HUDEP-2 (cell line): ENCODE data around the gene KCNQ1.
"Not testable (repeated sequence)": the region's sequence is repeated elsewhere in the genome, so short reads cannot be mapped to it uniquely, and the experiment has no call there.

ENCODE experiments used
- DNase-seq, 76 experiments: peaks; one replicate each; lab custom pipeline; 2025; ENCODE audit not compliant: unreplicated experiment in 76 of 76; lab: John Stamatoyannopoulos, UW

Gene KCNQ1

DNA sequence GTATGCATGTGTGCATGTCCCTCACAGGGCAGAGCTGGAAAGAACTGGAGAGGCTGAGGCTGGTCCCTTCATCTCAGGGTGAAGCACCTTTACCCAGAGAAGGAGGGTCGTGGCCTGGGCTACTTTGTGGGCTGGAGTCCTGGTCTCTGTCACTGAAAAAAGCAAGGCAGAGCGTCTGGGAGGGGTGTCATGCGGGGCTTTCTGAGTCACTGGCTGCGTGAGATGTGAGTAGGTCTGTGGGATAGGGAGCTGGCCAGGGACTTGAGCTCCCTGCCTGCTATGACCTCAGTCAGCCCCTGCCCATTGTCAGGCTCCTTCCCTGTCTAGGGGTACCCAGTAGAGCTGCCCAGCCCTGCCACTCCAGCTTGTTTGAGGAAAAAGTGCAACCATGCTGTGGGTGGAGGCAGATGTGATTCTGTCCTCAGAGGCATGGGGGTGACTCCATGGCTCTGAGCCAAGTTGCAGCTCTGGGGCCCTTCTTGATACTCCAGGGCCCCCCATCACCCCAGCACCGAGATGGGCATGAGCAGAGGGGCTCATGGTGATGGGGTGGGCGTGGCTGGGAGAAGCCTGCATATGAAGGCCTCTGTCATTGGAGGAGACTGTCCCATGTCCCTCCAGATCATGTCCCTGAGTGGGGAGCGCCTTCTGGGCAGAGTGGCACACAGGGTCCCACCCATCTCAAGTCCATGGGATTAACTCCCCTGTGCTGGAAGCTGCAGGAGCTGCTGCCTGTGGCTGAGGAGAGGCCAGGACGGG, 27.8 kb downstream of the KCNQ1 start:
- DNase-seq, result no peak

DNA sequence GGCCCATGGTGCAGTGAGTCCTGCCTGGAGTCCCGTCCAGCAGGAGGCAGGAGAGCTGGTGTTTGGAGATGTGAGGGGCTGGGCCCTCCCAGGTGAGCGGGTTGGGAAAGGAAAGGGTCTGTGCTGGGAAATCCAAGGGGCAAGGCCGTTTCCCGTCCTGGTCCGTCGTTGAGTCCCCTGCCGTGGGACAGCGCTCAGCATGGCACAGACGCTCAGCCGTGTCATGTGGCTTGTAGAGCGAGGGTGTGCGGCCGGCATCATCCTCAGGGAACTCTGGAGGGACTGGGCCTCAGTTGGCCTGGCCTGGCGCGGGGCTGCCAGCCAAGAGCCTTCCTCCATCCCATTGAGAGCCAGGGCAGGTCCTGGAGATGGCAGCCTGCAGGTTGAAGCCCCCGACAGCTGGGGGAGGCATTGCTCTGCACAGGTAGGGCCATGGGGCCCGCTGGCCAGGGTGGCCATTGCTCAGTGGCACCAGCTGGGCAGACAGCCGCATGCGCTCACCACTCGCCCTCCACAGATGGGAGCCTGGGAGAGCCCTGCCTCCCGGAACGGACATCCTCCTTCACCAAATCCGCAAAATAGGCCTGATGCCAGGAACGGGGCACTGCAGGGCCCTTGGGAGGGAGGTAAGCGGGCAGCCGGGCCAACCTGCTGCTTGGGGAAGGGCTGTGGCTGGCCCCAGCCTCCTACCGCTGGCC, 28.7 kb downstream of the KCNQ1 start:
- no peak for DNase-seq

DNA sequence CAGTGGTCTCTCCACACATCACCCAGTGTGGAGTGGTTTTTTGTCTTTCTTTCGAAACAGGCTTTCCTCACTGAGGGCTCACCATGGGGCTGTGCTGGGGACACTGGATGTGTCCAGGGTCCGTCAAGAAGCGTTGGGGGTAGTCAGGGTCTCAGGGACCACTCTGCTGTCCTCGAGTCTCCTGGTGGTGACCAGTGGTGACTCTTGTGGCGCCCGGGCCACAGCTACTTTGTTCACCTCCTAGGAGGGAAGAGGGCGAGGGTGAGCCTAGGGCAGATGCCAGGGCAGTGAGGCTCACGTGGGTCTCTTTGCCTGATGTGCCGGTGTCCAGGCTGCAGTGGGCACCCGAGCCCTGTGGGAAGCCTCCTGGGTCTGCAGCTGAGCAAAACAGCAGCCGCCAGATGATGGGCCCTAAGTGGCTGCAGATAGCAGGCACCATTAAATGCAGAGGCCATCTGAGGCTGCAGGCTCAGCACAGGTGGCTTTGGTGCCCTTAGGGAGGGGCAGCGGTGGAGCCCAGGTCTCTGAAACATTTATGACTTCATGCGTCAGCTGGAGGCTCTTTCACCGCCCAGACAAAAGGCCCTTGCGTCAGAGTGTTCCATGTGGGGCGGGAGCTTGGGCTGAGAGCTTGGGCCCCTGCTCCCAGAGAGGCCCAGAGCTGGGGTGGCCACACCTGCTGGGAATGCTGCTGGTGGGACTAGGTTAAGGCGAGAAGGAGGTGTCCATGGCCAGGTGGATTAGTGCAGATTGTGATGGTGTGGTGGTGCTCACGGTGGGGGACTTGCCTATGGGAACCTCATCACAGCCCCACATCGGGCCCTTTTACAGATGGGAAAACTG, 29.5 kb downstream of the KCNQ1 start:
- no peak for DNase-seq

DNA sequence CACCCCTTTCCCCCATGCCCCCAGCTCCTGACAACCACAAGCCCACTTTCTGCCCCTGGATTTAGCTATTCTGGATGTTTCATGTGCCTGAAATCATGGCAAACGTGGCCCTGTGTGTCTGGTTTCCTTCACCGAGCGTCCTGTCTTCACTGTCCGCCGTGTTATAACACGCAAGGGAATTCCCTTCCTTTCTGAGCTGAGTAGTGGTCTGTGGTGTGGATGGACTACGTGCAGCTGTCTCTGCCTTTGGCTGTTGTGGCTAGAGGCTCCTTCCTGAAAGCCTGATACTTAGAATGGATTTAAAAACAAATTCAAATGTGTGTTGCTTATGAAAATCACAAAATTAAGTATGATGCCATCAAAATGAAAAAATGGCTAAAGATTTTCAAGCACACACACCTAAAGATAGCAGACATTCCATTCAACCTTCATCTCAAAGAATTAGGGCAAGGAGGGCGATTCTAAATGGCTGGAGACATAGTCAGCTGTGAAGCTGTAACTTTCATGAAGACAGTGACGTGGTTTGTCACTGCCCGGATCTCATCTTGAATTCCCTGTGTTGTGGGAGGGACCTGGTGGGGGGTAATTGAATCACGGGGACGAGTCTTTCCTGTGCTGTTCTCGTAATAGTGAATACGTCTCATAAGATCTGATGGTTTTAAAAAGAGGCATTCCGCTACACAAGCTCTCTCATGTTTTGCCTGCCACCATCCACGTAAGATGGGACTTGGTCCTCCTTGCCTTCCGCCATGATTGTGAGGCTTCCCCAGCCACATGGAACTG, 30.5 kb downstream of the KCNQ1 start:
- no peak for DNase-seq

DNA sequence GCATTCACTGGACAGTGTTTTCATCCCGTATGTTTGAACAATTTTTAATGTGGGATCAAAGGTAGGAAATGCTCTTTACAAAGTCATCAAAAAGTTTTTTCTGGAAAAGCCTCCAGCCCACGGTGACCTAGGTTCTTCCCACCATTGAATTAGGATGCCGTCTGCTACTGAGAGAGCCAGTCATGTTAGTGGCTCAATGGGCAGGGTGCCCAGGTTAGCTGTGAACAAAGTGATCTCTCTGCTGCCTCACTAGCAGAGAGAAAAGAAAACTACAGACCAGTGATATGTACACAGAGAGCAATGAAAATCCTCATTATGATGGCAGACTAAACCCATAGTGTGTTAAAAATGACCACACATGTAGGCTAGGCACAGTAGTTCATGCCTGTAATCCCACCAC, 32.4 kb downstream of the KCNQ1 start:
- no peak for DNase-seq

- DNase-seq, result no peak
Observed at GRCh38 chr11:2477936-2478335, 33.1 kb downstream of the KCNQ1 start.

GRCh38 chr11:2480067-2480873, 35.5 kb downstream of the KCNQ1 start:
- DNase-seq, result not testable (repeated sequence)

DNA sequence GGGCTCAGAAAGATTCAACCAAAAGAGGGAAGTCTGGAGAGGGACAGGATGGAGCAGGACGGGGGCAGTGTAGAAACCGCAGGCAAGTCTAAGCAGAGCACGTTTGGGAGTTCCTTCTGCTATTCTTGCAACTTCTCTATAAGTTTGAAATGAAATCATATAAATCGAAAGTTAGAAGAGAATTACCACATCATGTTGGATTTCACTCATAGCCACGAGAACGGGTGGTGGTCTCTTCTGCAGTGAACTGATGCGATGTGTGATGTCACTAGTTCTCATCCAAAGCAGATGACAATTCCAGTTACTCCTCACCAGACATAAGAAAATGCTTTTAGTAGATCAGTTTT, 36.0 kb downstream of the KCNQ1 start:
- no peak for DNase-seq

DNA sequence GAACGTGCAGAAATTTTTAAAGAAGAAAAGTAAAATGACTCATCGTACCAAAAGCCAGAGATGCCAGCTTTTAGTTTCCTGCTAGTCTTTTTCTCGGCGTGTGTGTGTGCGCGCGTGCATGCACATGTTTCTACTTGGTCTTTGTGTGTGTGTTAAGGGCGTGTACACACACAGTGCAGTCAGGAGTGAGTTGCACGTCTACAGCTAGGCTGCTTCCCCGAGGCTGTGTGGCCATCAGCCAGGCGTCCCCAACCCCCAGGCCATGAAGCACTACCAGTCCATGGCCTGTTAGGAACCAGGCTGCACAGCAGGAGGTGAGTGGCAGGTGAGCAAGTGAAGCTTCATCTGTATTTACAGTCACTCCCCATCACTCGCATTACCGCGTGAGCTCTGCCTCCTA, 36.4 kb downstream of the KCNQ1 start:
- no peak for DNase-seq

- DNase-seq, result no peak
Observed at GRCh38 chr11:2482204-2482603, 37.4 kb downstream of the KCNQ1 start.

GRCh38 chr11:2482745-2483144, 37.9 kb downstream of the KCNQ1 start:
- no peak for DNase-seq

DNA sequence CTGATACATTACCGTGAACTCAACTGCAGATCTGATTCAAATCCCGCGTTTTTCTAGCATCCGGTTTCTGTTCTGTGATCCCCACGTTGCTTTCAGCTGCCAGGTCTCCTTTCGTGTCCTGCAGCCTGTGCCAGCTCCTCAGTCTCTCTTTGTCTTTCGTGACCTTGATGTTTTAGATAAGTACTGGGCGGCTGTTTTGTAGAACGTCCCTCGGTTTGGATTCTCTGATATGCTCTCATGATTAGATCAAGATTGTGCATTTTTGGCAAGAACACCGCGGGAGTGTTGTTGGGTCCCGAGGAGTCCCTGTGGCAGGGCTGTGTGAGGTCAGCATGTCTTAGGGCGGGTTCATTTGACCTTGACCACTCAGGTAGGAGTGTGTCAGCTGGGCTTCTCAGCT, 38.6 kb downstream of the KCNQ1 start:
- no peak for DNase-seq

GRCh38 chr11:2484576-2485125, 39.8 kb downstream of the KCNQ1 start:
- no peak for DNase-seq

GRCh38 chr11:2488004-2488403, 43.2 kb downstream of the KCNQ1 start:
- DNase-seq, result no peak

DNA sequence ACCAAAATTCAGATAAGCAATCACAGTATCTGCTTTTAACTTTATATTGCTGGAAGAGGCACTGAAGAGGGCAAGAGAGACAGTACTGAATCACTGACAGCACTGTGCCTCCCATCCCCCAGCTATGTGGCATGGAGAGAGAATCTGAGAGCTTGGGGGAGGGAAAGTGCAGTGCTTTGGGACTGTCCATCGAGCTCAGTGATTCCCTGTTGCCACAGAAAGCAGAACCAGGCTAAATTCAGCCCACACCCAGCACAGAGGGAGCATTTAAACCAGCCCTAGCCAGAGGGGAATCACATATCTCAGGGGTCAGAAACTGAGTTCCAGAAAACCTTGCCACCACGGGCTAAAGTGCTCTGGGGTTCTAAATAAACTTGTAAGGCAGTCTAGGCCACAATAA, 44.3 kb downstream of the KCNQ1 start:
- no peak for DNase-seq

- DNase-seq, result not testable (repeated sequence)
Observed at GRCh38 chr11:2497951-2498350, 53.1 kb downstream of the KCNQ1 start.

DNA sequence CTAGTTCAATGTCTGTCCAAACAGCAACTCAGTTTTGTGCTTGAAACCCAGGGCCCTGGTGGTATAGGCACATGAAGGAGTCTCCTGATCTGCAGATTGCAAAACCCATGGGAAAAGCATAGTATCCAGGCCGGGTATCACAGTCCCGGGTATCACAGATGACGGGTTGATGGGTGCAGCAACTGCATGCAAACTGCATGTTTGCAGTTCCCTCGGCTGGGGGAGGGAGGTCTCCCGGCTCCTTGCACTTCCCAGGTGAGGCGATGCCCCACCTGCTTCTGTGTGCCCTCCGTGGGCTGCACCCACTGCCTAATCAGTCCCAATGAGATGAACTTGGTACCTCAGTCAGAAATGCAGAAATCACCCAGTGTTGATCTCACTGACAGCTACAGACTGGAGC, 53.9 kb downstream of the KCNQ1 start:
- no peak for DNase-seq

DNA sequence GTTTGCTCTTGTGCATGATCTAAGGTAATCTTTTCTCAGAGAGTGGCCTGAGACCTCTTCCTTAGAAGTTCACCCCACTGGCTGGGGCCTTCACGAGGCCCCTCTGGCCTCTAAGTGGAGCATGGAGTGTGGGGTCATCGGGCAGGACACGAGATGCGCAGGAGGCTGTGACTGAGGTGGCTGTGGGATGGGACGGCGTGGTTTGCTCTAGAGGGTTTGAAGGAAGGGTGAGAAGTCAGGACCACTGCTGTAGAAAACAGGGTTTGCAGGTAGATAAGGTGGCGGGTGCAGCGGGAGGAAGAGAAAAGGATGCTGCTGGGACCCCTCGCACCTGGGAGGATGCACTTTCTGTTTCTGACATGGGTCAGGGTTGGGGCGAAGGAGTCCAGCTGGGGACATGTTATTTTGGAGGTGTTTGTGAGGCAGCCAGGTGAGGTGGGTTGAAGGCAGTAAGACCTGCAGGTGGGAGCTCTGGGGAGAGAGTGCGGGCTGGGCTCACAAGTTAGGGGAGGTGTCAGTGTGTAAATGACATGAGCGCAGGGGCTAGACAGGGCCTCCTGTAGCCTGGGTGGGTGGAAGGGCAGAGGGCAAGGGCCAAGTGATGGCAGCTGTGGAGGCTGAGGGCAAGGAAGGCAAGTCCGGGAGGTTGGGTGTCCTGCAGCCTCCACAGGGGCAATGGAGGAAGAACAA, 62.5 kb downstream of the KCNQ1 start:
- DNase-seq, result no peak
